Choroid plexus epithelial cell (primary cell): ENCODE results near the gene PIGH.
"Not testable (repeated sequence)": the region's sequence is repeated elsewhere in the genome, so short reads cannot be mapped to it uniquely, and the experiment has no call there.

Source experiments
- DNase-seq: peaks from one replicate; pipeline ENCODE4 v3.0.0-alpha.2; 2010; ENCODE audit warnings: low read depth
- H3K4me3 ChIP-seq: 2 replicates; pipeline ENCODE4 v1.5.1; 2011; ENCODE audit warnings: low read depth, mild to moderate bottlenecking, control low read depth, low read length, moderate library complexity
- TF ChIP-seq, protein P1 (sequence below): conservative IDR thresholded peaks from 2 replicates; pipeline ENCODE4 v1.5.1; 2011; ENCODE audit warnings: low read depth, mild to moderate bottlenecking, control low read depth, inconsistent platforms, low read length, moderate library complexity

Gene PIGH

DNA sequence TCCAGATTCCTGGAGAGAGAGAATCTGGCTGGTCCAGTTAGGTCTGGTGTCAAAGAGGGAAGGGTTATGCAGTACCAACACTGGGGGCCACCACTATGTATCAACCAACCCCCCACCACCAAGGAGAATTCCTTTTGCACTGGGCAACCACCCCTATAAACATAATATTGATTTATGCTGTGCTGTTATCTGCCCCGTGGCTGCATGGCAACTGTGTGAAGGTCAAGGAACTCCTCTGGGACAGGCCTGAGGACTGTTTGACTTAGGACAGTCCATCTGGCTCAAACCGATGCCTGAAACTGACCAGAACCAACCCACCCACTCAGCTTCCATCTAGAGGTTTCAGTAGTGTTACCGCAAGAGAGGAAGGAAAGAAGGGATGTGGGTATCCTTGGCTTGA, 46.5 kb downstream of the PIGH start:
- no peak overlapping the region for H3K4me3 ChIP-seq
- TF ChIP-seq, protein P1, sequence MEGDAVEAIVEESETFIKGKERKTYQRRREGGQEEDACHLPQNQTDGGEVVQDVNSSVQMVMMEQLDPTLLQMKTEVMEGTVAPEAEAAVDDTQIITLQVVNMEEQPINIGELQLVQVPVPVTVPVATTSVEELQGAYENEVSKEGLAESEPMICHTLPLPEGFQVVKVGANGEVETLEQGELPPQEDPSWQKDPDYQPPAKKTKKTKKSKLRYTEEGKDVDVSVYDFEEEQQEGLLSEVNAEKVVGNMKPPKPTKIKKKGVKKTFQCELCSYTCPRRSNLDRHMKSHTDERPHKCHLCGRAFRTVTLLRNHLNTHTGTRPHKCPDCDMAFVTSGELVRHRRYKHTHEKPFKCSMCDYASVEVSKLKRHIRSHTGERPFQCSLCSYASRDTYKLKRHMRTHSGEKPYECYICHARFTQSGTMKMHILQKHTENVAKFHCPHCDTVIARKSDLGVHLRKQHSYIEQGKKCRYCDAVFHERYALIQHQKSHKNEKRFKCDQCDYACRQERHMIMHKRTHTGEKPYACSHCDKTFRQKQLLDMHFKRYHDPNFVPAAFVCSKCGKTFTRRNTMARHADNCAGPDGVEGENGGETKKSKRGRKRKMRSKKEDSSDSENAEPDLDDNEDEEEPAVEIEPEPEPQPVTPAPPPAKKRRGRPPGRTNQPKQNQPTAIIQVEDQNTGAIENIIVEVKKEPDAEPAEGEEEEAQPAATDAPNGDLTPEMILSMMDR = no peak
- no peak for DNase-seq

DNA sequence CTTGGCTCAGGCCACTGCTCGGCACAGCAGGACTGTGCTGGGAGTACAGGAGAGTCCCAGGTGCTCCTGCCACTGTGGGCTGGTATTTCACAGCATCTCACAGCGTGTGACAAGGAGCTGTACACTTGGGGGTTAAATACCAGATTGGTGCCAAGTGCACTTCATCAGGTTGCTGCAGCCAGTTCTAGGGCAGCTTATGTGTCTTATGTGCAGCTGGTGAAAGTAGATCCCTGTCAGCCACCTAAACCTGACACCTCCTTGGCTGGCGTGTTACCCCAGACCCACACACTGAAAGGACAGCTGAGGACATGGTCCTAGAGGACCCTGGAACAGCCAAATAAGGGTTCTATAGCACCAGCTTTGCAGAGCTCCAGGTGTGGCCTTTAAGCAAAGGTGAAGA, 48.1 kb downstream of the PIGH start:
- DNase-seq = no peak
- H3K4me3 ChIP-seq = no peak overlapping the region
- TF ChIP-seq, protein P1 = no peak

DNA sequence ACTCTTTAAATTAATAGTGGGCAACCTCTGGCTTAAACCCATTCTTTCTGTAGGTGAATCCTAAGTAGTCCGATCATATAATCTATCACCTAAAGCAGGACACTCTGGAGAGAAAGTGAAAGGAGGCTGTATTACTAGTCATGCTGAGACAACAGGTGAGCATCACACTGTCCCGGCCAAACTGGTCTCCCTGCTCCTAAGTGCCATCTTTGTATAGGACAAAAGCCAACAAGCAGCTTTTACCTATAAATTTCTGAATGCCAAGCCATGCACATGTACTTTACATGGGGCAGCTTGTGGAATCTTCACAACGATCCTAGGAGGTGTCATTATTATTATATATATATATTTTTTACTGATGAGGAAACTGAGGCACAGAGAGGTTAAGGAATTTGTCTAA, 48.9 kb downstream of the PIGH start:
- DNase-seq = no peak
- TF ChIP-seq, protein P1 = no peak
- no peak overlapping the region for H3K4me3 ChIP-seq

DNA sequence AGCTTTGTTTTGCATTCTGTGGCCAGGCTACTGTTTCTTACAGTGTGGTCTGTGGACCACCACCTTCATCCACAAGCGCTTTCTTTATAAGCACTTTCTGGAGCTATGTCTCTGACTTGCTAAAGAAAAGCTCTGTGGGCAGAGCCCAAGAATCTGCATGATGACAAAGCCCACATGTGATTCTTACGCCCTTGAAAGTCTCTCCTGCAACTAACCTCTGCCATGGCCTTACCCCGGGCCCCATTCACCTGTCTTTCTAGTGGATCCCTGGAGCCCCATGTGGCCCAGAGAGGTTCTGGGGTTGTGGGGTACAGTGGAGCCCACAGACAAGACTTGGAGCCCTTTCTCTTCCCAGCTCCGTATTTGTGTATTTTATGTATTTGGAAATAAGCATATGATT, 50.3 kb downstream of the PIGH start:
- TF ChIP-seq, protein P1 = no peak
- no peak for DNase-seq
- H3K4me3 ChIP-seq = no peak overlapping the region

DNA sequence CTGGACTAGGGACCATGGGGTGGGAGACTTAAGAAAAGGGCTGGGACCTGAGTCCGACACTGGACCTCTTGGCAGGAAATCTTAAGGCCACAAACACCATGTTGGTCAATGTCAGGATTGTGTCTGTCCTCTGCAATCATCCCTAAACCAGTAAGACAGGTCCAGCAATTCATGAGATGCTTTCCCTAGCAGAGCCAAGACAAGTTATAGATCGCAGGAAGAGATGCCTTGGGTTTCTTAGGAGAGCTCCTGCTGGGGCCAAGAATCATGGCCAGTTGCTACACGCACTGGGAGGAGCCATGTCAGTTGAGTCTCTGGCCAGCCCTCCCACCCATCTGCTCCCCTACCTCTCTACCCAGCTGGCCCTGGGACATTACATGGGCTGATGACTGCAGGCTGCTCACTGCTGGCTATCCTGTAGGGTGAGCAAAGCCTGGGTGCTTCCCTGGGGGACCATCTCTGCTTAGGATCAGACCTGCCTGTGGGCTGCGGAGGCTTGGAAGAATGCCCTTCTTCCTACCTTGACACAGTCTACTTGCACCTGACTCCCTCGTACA, 52.8 kb downstream of the PIGH start:
- TF ChIP-seq, protein P1 = no peak
- DNase-seq = no peak
- H3K4me3 ChIP-seq = no peak overlapping the region

DNA sequence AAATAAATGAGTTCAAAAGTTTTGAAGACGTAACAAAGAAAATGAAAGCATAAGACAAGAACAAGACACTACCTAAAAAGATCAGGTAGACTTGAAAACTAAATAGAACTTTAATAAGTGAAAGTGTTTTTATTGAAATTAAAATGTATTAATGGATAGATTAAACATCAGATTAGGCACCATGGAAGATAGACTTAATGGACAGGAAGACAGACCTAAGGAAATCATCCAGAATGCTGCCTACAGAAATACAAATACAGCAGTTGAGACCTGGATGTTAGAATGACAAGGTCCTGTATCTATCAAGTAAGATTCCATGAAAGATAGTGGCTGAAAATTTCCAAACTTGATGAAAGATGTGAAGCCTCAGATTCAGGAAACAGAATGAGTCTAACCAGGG, 55.5 kb downstream of the PIGH start:
- H3K4me3 ChIP-seq = no peak overlapping the region
- no peak for DNase-seq
- TF ChIP-seq, protein P1 = no peak

DNA sequence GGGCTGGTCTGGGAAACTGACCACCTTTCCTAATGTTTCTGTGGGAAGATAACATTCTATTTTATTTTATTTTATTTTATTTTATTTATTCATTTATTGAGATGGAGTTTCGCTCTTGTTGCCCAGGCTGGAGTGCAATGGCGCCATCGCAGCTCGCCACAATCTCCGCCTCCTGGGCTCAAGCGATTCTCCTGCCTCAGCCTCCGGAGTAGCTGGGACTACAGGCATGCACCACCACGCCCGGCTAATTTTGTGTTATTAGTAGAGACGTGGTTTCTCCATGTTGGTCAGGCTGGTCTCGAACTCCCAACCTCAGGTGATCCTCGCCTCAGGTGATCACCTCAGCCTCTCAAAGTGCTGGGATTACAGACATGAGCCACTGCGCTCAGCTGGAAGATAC, 57.4 kb downstream of the PIGH start:
- DNase-seq, H3K4me3 ChIP-seq: not testable (repeated sequence)
